Measurements from ENCODE around the gene CHTF18.
"Not testable (repeated sequence)": the region's sequence is repeated elsewhere in the genome, so short reads cannot be mapped to it uniquely, and the experiment has no call there.

CHTF18 gene

GRCh38 chr16:760545-761343, 27.7 kb upstream of the CHTF18 start, which contains the start of gene MSLN:
Gene MSLN, plus strand, starts transcription at chr16:760734. Its CDS starts 1,947 bp downstream, at chr16:762681.
- DNase-seq: no peak

GRCh38 chr16:761625-762513, 26.6 kb upstream of the CHTF18 start:
- DNase-seq: no peak

DNA sequence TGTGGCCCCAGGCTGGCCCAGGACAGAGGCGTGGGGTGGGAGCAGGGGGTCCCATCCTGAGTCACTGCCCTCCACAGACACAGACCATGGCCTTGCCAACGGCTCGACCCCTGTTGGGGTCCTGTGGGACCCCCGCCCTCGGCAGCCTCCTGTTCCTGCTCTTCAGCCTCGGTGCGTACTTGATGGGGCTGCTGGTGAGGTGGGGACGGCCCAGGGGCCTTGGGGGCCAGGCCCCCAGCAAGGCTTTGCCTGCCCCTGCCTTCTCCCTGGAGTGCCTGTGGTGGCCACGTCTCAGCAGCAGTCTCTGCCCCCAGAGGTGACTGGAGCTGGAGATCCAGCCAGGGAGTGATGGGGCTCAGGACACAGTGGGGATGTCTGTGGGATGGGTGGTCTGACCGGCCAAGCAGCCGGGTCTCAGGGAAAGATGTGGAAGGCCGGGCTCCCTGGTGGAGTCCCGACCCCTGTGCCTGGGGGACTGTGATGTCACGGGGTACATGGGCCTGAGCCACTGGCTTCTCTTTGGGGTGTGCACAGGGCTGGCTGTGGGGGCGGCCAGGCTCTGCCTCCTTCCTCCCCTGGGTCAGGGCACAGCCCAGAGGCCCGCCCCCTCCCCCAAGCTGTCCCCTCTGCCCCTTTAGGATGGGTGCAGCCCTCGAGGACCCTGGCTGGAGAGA, 25.7 kb upstream of the CHTF18 start:
- no peak for DNase-seq

DNA sequence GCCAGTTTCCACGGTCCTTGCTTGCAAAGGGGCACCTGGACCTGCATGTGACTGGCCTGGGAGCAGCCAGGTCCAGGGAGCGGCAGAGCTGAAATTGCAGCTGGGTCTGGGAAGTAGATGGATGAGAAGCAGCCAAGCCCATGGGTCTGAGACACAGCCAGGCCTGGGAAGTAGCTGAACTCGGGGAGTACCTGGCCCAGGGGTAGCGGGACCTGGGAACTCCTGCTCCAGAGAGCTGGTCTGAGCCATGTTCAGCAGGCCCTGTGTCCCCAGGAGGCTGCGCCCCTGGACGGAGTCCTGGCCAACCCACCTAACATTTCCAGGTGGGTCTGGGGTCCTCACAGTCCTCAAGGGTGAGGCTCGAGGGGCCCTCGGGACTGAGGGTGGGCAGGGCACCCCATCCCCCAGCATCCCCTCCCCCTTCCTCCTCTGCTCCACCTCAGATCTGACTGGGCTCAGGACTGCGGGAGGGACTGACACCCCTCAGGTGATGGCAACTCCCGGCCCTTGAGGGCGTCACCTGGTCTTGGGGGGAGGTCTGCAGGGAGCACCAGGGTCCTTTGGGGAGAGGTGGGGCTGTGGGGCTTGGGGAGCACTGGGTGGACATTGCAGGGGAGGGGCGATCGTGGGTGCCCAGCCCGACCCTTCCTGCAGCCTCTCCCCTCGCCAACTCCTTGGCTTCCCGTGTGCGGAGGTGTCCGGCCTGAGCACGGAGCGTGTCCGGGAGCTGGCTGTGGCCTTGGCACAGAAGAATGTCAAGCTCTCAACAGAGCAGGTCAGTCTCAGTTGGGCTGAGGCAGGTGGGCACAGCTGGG, 24.8 kb upstream of the CHTF18 start:
- no peak for DNase-seq

DNA sequence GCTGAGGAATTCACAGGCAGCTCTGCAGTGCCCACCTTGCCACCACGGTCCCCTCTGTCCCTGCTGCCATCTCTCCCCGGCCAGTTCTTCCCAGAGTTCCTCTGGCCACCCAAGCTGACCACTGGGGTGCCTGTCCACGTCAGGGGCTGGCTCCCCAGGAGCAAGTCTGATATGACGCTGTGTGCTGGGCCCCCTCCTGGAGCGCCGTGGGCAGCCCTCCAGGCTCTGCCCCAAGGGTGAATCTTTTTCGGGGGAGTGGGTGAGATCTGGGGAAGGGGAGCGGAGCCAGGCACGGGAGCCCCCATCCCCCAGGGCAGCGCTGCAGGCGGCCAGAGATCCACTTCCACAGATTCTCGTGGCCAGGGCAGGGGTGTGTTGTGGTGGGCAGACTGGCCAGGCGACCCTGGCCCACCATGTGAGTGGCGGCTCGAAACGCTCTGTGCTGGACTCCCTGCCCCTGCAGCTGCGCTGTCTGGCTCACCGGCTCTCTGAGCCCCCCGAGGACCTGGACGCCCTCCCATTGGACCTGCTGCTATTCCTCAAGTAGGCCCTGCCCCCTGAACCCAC, 24.2 kb upstream of the CHTF18 start:
- no peak for DNase-seq

DNA sequence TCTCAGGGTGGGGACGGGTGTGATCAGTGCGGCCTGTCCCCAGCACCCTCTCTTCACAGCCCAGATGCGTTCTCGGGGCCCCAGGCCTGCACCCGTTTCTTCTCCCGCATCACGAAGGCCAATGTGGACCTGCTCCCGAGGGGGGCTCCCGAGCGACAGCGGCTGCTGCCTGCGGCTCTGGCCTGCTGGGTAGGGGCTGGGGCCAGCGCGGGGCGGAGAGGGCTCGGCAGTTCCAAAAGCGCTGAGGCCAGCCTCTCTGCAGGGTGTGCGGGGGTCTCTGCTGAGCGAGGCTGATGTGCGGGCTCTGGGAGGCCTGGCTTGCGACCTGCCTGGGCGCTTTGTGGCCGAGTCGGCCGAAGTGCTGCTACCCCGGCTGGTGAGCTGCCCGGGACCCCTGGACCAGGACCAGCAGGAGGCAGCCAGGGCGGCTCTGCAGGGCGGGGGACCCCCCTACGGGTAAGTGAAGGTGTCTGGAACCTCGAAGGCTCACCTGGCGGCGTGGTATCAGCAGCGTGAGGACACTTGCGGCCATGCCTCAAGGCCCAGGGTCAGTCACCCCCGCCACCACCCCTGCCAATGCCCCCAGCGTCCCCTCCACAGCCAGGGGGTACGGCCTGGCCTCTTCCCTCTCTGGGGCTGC, 23.5 kb upstream of the CHTF18 start:
- no peak for DNase-seq

DNA sequence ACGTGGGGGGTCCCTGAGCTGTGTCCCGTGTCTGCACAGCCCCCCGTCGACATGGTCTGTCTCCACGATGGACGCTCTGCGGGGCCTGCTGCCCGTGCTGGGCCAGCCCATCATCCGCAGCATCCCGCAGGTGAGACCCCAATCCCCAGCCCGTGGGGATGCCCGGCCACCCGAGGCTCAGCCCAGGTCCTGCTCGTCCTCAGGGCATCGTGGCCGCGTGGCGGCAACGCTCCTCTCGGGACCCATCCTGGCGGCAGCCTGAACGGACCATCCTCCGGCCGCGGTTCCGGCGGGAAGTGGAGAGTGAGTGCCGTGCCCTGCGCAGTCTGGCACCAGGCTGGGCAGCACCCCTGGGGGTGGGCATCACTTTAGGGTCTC, 22.9 kb upstream of the CHTF18 start:
- DNase-seq: no peak

DNA sequence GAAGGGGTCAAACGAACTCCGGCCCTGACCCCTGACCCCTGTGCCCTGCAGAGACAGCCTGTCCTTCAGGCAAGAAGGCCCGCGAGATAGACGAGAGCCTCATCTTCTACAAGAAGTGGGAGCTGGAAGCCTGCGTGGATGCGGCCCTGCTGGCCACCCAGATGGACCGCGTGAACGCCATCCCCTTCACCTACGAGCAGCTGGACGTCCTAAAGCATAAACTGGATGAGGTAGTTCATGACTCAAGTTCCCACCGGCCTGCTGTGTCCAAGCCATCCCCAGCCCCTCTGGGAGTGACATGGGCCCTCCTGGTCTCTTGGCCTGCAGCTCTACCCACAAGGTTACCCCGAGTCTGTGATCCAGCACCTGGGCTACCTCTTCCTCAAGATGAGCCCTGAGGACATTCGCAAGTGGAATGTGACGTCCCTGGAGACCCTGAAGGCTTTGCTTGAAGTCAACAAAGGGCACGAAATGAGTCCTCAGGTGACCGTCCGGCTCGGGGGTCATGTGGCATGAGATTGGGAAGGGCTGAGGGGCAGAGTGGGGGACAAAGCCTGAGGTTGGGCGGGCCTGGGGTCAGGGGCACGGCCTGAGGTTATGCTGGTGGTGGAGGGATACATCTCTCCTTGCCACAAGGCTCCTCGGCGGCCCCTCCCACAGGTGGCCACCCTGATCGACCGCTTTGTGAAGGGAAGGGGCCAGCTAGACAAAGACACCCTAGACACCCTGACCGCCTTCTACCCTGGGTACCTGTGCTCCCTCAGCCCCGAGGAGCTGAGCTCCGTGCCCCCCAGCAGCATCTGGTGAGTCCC, 22.2 kb upstream of the CHTF18 start:
- DNase-seq: no peak

- DNase-seq: no peak
These were observed 21.4 kb upstream of the CHTF18 start for GRCh38 chr16:766820-767640.

DNA sequence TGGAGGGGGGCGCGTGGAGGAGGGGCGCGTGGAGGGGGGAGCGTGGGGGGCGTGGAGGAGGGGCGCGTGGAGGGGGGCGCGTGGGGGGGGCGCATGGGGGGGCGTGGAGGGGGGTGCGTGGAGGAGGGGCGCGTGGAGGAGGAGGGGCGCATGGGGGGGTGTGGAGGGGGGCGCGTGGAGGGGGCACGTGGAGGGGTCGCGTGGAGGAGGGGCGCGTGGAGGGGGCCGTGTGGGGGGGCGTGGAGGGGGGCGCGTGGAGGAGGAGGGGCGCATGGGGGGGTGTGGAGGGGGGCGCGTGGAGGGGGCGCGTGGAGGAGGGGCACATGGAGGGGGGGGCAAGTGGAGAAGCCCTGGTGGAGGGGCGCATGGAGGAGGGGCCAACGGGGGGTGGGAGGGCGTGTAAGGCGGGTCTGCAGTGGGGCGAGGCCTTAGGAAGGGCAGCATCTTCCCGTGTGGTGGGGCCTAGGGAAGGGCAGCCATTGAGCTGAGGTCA, 20.6 kb upstream of the CHTF18 start:
- no peak for DNase-seq

DNA sequence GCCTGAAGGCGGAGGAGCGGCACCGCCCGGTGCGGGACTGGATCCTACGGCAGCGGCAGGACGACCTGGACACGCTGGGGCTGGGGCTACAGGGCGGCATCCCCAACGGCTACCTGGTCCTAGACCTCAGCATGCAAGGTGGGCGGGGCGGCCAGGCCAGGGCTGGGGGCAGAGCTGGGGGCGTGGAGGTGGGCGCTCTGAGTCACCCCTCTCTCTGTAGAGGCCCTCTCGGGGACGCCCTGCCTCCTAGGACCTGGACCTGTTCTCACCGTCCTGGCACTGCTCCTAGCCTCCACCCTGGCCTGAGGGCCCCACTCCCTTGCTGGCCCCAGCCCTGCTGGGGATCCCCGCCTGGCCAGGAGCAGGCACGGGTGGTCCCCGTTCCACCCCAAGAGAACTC, 20.0 kb upstream of the CHTF18 start:
- DNase-seq: no peak

GRCh38 chr16:769184-769784, 19.1 kb upstream of the CHTF18 start:
- no peak for DNase-seq

DNA sequence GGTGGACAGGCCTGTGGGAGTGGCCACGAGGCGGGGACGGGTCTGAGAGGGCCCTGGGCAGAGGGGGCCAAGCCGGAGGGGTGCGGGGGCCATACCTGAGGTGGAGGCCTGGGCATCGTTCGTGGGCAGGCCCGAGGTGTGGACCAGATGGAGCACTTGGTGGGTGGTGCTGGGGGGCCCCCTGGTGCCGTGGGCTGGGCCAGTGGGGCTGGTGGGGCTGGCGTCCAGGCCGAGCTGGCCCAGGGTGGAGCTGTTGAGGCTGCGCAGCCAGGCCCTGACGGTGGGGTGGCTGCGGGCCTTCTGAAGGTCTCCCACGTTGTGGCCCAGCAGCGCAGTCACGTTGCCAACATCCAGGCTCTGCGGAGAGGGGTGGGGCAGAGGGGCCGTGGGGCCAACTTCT, 18.5 kb upstream of the CHTF18 start:
- DNase-seq: no peak

- no peak for DNase-seq
These were observed 18.0 kb upstream of the CHTF18 start for GRCh38 chr16:770411-770810.

DNA sequence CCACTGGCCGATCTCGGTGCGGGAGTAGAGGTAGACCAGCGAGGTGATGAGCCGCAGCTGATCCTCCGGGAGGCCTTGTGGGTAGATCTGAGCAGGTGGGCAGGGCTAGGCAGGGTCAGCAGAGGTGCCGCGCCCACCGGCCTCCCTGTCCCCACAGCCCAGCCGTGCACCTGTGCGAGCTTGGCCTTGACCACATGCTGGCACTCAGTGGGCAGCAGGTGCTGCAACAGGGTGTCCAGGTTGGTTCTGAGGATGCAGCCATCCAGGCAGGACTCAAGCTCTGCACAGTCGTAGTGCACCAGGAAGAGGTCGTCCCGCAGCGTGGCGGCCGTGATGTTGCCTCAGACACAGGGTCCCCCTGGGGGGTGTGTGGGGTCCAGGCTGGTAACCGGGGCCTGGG, 15.5 kb upstream of the CHTF18 start:
- DNase-seq: no peak

DNA sequence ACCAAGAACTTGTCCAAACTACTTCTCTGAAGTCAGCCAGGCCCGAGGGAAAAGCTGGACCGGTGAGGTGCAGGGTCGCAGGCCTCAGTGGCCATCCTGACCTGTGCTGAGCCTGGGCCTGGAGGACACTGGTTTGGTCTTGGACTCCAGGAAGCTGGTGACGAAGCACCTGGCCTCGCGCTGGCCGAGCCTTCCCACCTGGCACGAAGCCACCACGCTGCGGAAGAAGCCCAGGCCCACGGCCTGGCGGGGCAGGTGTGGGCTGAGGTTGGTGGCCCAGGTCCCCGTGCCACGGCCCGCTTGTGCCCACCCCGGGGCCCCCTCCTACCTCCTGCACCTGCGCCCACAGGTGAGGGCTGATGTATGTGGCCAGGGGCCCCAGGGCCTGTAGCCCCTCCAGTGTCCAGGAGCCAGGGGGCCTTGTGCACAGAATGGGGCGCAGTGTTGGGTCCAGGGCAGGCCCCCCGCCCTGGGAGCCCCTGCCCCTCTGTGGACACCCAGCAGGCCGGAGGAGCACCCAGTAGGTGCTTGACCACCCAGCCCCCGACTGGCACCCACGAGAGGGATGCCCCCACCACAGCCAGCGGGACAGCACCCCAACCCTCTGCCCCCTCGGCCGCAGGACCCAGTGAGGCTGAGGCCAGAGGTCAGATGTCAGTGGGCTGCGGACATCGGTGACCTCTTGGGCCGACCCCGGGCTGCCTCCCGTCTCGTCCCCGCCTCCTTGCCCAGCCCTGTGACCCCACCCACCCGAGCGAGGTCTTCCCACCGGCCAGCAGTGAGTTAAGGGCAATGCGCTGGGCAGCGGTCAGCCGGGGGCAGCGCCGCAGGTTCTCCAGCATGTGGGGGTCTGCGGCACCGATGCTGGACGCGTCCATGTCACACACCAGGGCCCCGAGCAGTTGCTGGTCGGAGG, 14.1 kb upstream of the CHTF18 start:
- DNase-seq: no peak

GRCh38 chr16:775236-775796, 13.1 kb upstream of the CHTF18 start:
- DNase-seq: no peak

DNA sequence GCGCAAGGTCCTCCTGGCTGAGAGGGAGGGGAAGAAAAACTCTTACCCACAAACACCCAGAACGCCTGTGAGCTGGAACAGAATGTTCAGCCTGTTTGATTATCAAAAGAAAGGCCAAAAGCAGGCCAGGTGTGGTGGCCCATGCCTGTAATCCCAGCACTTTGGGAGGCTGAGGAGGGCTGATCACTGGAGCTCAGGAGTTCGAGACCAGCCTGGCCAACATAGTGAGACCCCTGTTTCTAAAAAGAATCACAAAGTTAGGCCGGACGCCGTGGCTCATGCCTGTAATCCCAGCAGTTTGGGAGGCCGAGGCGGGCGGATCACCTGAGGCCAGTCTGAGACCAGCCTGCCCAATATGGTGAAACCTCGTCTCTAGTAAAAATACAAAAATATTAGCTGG, 12.1 kb upstream of the CHTF18 start:
- not testable (repeated sequence) for DNase-seq

Data from NCI-H187 (cell line).